ENCODE results near the gene SMIM3.

Gene SMIM3

DNA sequence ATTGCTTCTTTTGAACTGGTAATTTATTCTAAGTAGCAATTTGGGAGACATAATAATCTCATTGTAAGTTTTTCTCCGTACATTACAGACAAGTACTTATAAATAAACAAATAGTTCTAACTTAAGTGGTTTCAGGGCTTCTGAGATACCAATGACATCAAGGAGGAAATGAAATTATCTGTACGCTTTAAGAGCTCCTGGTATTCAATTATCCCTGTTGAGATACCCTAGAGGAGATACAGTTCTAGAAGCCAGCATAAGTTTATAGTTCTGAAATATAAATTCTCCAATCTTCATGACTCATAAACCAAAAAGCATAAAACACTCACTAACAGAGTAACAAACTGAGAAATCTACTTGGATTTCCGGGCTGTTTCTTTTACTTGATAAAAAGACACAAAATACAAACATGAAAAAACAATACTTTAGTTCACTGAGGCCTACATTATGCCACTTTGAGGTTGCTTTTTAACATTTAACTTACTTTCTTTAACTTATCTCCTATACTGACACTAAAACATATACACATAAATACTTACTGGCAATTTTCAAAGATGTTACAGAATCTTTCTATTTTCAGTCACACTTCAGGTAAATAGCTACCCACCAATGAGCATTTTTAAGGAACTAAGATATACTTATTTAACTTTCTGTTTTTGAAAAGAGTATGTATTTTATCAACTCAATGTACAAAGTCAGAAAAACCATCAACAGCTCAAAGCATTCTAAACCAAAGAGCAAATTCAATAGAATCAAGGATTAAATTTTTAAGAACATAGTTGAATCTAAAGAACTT lies 27.3 kb upstream of the SMIM3 start:
- Histone ChIP-seq H3K27me3 (no peaks in the 10 kb centered on the region), H3K9me3 (0 out of 2 replicates have a peak, but pooled peaks cover under 1% of the 10 kb centered on the region), H3K36me3 (peaks cover 69% of the 10 kb centered on the region), H3K4me2 (no peak overlapping the region), H3K4me1 (no peaks in the 10 kb centered on the region), H3K27ac (no peak overlapping the region), H3K4me3 (no peak overlapping the region), H4K20me1 (peaks cover 19% of the 10 kb centered on the region), H3K9ac (no peak overlapping the region)
- no peak for TF ChIP-seq Cebpa-rat (IDR thresholded peaks at IDR 0.05)

DNA sequence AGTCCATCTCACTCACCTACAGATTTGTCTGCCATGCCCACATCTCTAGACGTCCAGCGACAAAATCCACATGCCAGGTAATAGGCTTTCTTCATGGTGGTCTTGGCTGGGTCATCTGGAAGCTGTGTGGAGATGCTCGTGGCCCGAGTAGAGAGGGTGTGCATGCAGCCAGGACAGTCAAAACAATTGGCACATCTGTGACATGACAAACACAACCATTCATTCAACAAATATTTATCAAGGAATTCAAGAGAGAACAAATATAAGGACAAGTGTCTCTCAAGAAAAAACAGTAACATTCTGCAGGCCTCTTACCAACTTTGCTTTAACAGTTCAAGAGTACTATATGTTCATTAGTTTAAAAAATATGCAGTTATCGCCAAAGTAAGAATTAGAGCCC lies 25.1 kb upstream of the SMIM3 start:
- Histone ChIP-seq H3K9ac (no peak overlapping the region), H4K20me1 (peaks cover 25% of the 10 kb centered on the region), H3K9me3 (no peaks in the 10 kb centered on the region), H3K4me2 (no peak overlapping the region), H3K27ac (no peak overlapping the region), H3K36me3 (peaks cover 69% of the 10 kb centered on the region), H3K27me3 (no peaks in the 10 kb centered on the region), H3K4me3 (no peak overlapping the region), H3K4me1 (peaks cover 11% of the 10 kb centered on the region)
- no peak for TF ChIP-seq Cebpa-rat (IDR thresholded peaks at IDR 0.05)

DNA sequence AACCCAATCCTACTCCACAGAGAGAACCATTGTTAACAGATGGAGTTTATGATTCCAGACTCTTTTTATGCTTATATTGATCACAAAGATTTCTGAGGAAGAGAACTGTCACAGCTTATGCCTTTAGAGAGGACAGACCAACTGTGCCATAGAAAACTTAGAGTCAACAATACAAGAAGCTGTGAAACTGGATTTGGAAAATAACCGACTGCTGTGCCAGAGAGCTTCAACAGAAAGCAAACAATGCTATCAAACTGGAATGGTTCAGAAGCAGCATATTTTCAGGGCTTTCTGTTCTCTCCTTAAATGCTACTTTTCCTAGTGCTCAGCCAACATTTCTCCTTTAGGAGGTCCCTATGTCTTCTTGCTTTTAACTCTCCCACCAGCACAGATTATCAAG lies 24.7 kb upstream of the SMIM3 start:
- no peak for TF ChIP-seq Cebpa-rat (IDR thresholded peaks at IDR 0.05)
- Histone ChIP-seq H3K4me2 (no peak overlapping the region), H3K36me3 (peaks cover 69% of the 10 kb centered on the region), H3K27me3 (no peaks in the 10 kb centered on the region), H3K9ac (no peak overlapping the region), H3K4me1 (peaks cover 11% of the 10 kb centered on the region), H3K27ac (no peak overlapping the region), H3K4me3 (no peak overlapping the region), H4K20me1 (peaks cover 25% of the 10 kb centered on the region), H3K9me3 (no peaks in the 10 kb centered on the region)

DNA sequence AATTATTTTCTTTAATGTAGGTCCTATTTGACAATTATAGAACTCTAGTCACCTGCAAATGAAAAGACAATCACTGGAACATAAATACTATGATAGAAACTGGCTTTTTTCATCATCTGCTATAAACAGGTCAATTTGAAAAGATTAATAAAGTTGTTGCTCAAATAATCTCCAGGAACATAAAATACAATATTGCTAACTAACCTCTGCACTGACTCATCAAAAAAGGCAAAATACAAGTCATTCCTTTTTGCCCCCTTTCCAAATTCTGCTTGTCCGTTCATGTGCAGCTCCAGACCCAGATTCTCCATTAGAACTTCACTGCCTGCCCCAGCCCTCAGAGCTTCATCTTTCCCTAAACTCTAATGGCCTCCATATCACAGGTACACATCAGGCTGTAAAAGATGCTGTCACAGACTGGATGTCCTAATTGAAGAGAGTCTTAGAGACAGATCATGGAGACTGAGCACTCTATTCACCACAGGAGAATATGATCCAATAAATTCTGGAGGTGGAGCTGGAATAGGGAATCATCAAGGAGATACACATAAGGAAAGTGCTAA lies 21.4 kb upstream of the SMIM3 start:
- Histone ChIP-seq H4K20me1 (peaks cover 6% of the 10 kb centered on the region), H3K4me2 (peak overlapping the region; percentile 90), H3K27ac (no peak overlapping the region), H3K27me3 (no peaks in the 10 kb centered on the region), H3K9ac (peak overlapping the region; percentile 86; the same call in 1 of the 2 replicates), H3K9me3 (no peaks in the 10 kb centered on the region), H3K4me1 (peaks cover 35% of the 10 kb centered on the region), H3K36me3 (peaks cover 42% of the 10 kb centered on the region), H3K4me3 (peak overlapping the region; percentile 78)
- TF ChIP-seq Cebpa-rat (IDR thresholded peaks at IDR 0.05) = no peak

DNA sequence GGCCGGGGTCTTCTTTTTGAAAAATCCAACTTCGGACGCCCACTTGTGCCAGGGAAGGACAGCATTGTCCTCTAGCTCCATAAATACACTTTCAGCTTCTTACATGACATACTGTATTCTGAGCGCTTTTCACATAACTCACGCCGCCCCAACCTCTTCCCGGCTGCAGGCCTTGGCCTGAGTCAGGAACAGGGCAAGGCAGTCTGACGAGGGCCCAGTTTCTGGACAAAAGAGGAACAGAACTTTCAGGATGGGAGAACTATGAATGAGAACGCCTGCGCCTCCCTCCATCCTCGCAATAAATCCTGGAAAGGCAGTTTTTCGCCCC lies 20.4 kb upstream of the SMIM3 start:
- Histone ChIP-seq H3K27me3 (no peaks in the 10 kb centered on the region), H3K9ac (peak overlapping the region; percentile 86), H3K9me3 (no peaks in the 10 kb centered on the region), H3K4me3 (peak overlapping the region; percentile 78), H3K27ac (peak overlapping the region; percentile 88), H3K36me3 (peaks cover 32% of the 10 kb centered on the region), H3K4me2 (peak overlapping the region; percentile 90), H4K20me1 (peaks cover 6% of the 10 kb centered on the region), H3K4me1 (peaks cover 45% of the 10 kb centered on the region)
- TF ChIP-seq Cebpa-rat (IDR thresholded peaks at IDR 0.05) = no peak

DNA sequence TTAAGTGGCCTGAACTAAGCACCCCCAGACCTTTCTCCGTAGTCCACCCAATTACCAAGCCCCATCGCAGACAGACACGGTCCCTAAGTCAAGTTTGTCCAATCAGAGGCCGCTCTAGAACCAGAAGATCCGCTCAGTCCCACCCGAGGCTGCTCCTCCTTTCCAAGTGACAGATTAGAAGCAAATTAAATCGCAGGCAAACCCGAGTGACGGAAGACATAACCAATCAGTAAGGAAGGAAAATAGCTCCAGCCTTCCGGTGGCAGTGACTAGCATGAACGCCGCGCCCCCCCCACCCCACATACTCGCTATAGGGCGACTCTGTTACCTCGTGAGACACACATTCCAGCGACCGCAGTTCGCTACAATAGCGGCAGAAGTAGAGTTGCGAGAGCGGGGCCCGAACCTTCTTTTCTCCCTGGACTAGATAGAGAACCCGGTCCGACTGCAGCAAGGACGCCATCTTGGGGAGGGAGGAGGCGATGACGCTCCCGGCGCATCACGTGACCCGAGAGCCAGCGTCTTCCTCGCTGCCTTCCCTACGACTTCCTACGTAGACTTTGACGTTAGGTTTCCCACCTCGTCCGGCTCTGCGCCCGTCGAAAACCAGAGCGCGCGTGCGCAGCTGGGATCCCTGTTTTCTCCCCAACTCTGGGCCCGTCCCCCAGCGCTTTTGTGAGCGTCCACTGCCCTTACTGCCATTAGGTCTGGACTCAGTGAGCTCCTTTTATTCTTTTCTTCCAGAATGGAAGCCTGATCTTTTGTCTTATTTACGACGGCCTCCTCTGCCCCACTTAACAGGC lies 19.8 kb upstream of the SMIM3 start, which contains the start of gene DCTN4:
TSS of gene DCTN4 (minus strand) at position 487 of the 803 bp plus-strand sequence. CDS start at position 463, 24 bp downstream.
- H3K27ac ChIP-seq = peak within 1 kb of the TSS; percentile 88
- H3K4me2 ChIP-seq = peak within 1 kb of the TSS; percentile 90
- H4K20me1 ChIP-seq = peaks cover 6% of the 10 kb centered on the region
- TF ChIP-seq Cebpa-rat (IDR thresholded peaks at IDR 0.05) = no peak
- H3K4me3 ChIP-seq = peak within 1 kb of the TSS; percentile 78
- no peaks in the 10 kb centered on the region for H3K9me3 ChIP-seq
- no peaks in the 10 kb centered on the region for H3K27me3 ChIP-seq
- H3K9ac ChIP-seq = peak within 1 kb of the TSS; percentile 86
- peaks cover 26% of the 10 kb centered on the region for H3K36me3 ChIP-seq
- H3K4me1 ChIP-seq = peaks cover 51% of the 10 kb centered on the region

DNA sequence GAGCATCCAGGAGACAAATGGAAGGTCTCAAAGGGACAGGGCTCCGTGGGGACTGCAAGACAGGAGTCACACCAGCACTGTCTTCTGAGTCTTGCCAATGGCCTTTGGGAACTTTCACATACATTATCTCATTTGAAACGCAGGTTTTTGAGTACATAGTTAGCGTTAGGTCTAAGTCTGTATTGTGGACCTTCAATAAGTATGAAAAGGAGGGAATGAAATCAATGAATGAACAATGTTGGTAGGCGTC lies 19.3 kb upstream of the SMIM3 start:
- peak overlapping the region; percentile 88 for H3K27ac ChIP-seq
- H3K4me1 ChIP-seq = peaks cover 56% of the 10 kb centered on the region
- peaks cover 6% of the 10 kb centered on the region; the same call in 1 of the 2 replicates for H4K20me1 ChIP-seq
- H3K9ac ChIP-seq = peak overlapping the region; percentile 86; the same call in 1 of the 2 replicates
- no peaks in the 10 kb centered on the region for H3K9me3 ChIP-seq
- H3K4me3 ChIP-seq = peak overlapping the region; percentile 78
- H3K4me2 ChIP-seq = peak overlapping the region; percentile 65
- no peak for TF ChIP-seq Cebpa-rat (IDR thresholded peaks at IDR 0.05)
- peaks cover 21% of the 10 kb centered on the region for H3K36me3 ChIP-seq
- no peaks in the 10 kb centered on the region for H3K27me3 ChIP-seq

DNA sequence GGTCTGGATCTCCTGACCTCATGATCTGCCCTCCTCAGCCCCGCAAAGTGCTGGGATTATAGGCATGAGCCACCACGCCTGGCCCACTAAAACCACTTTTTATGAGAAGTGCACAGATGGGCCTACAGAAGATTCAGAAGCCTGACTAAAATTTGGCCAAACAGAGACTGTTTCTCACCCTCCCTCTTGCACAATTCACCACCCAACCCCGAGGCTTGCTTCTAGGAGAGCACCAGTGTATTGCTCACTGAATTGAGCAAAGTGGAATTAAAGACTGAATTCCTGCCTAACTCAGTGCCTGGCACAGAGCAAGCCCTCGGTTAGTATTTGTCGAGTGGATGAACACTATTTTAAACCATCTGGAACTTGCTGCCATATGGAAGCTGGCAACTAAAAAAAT lies 16.3 kb upstream of the SMIM3 start:
- Histone ChIP-seq H3K9ac (no peak overlapping the region), H4K20me1 (peaks cover 3% of the 10 kb centered on the region; the same call in 1 of the 2 replicates), H3K27me3 (no peaks in the 10 kb centered on the region), H3K4me3 (no peak overlapping the region), H3K4me2 (peak overlapping the region; percentile 15), H3K36me3 (no peaks in the 10 kb centered on the region), H3K27ac (no peak overlapping the region), H3K9me3 (no peaks in the 10 kb centered on the region), H3K4me1 (peaks cover 81% of the 10 kb centered on the region)
- no peak for TF ChIP-seq Cebpa-rat (IDR thresholded peaks at IDR 0.05)

DNA sequence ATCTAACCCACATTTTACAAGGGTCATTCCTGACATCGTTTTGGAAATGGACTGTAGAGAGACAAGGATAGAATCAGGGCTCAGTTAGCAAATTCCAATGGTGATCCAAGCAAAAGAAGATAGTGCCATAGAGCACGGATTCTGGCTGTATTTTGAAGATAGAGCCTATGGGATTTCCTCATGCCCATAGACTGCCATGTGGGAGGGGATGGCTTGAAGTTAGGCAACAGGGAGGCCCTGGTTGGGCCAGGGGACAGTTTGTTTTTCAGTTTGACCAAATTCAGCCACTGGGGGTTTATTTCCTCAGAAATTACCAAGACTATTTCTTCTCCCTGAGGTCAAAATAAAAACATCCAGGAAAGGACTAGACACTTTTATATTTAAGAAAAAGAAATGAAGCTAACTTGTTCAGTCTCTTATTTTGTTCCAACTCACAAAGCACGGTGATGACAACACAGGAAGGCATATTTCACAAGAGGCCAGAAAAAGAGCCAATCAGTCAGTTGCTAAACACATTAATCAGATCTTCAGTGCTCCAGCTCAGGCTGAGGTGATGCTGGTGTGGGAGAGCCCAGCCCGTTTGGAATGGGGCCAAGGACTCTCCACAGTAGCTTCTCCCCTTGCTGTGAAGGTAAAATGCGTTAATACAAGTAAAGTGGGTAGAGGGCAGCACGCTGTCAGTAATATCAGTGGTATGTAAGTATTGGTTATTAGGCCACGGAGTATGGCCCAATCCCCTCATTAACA lies 15.4 kb upstream of the SMIM3 start:
- H3K9ac ChIP-seq = peak overlapping the region; percentile 73; the same call in 1 of the 2 replicates
- no peak overlapping the region for H3K4me3 ChIP-seq
- H3K27ac ChIP-seq = peak overlapping the region; percentile 91
- H3K36me3 ChIP-seq = no peaks in the 10 kb centered on the region
- peaks cover 82% of the 10 kb centered on the region for H3K4me1 ChIP-seq
- no peak for TF ChIP-seq Cebpa-rat (IDR thresholded peaks at IDR 0.05)
- H3K9me3 ChIP-seq = no peaks in the 10 kb centered on the region
- H3K4me2 ChIP-seq = peak overlapping the region; percentile 86
- H4K20me1 ChIP-seq = no peaks in the 10 kb centered on the region
- H3K27me3 ChIP-seq = no peaks in the 10 kb centered on the region

Data from BLaER1 (cell line).